B cell (primary cell): Measurements from ENCODE around the gene CRB3. TPM values are rescaled to one million over a fixed set of nuclear protein-coding genes. Genes with fewer than 3 reads are reported as not detected.

Experiments used
- ATAC-seq: fragments of 200-7000 bp; cut with Tn5 transposase; one replicate; pipeline ENCODE4 v1.10.0; 2021; ENCODE audit warnings: low read depth, mild to moderate bottlenecking, moderate number of reproducible peaks, moderate library complexity
- CTCF ChIA-PET: fragments of 350-600 bp; sonication (Branson Sonifier 250); formaldehyde crosslinking; loops from one replicate; lab custom pipeline; 2021; ENCODE audit warnings: antibody characterized with exemption, inconsistent platforms; lab: Charles Lee
- POLR2A ChIA-PET: fragments of 350-600 bp; sonication (Branson Sonifier 250); formaldehyde crosslinking; loops from one replicate; lab custom pipeline; 2021; ENCODE audit warnings: antibody characterized with exemption; lab: Charles Lee
- DNase-seq: peaks from one replicate; pipeline ENCODE4 v3.0.0; 2013
- H2AFZ ChIP-seq: 2 replicates; pipeline ENCODE4 v1.6.1; 2012; ENCODE audit warnings: mild to moderate bottlenecking, low read depth, low read length; ENCODE audit not compliant: insufficient read depth, poor library complexity, severe bottlenecking
- H3K27ac ChIP-seq, 2 donors: 1 replicate in 1 of 2; 2 replicates in 1 of 2; pipeline ENCODE4 v1.5.1; 2012 to 2013; ENCODE audit warnings: low read length in 2 of 2, mild to moderate bottlenecking in 2 of 2, moderate library complexity in 1 of 2
- H3K27me3 ChIP-seq, 4 experiments: fragments of 200-600 bp in 1 of 4; sonication (generic) in 1 of 4; replicated peaks in 1 of 4; 1 replicate in 2 of 4; 2 replicates in 2 of 4; pipeline versions ENCODE4 v1.6.1 to v1.7.0; 2013 to 2016; ENCODE audit warnings: low read length in 3 of 4, mild to moderate bottlenecking in 2 of 4, mixed read lengths in 1 of 4, moderate library complexity in 1 of 4; ENCODE audit not compliant: insufficient read depth in 4 of 4, control insufficient read depth in 3 of 4; ENCODE audit errors: control extremely low read depth in 1 of 4
- H3K36me3 ChIP-seq, 2 experiments: replicated peaks in 1 of 2; 1 replicate in 1 of 2; 2 replicates in 1 of 2; pipeline versions ENCODE4 v1.6.1 to v1.7.1; 2013; ENCODE audit warnings: low read length in 1 of 2; ENCODE audit not compliant: insufficient read depth in 2 of 2, control insufficient read depth in 1 of 2; ENCODE audit errors: control extremely low read depth in 1 of 2, extremely low read depth in 1 of 2
- H3K4me1 ChIP-seq, 2 donors: fragments of 200-600 bp in 1 of 2; sonication (generic) in 1 of 2; 1 replicate in 1 of 2; 2 replicates in 1 of 2; pipeline versions ENCODE4 v1.5.1 to v1.6.1; 2013 to 2017; ENCODE audit warnings: low read length in 2 of 2; ENCODE audit not compliant: control insufficient read depth in 2 of 2, insufficient read depth in 2 of 2
- H3K4me2 ChIP-seq: replicated peaks from 2 replicates; pipeline ENCODE3; 2012; ENCODE audit warnings: mild to moderate bottlenecking, low read depth, low read length; ENCODE audit not compliant: poor library complexity, severe bottlenecking
- H3K4me3 ChIP-seq, 5 experiments: fragments of 200-600 bp in 1 of 5; sonication (generic) in 1 of 5; 1 replicate in 3 of 5; 2 replicates in 2 of 5; pipeline versions ENCODE4 v1.5.1 to v1.7.0; 2011 to 2016; ENCODE audit warnings: low read length in 4 of 5, mild to moderate bottlenecking in 4 of 5, low read depth in 2 of 5, control low read depth in 1 of 5, moderate library complexity in 1 of 5; ENCODE audit not compliant: insufficient read depth in 1 of 5; ENCODE audit errors: control extremely low read depth in 1 of 5, extremely low read depth in 1 of 5
- H3K79me2 ChIP-seq: fragments of 200-600 bp; sonication (generic); one replicate; pipeline ENCODE4 v1.6.0; 2016; ENCODE audit warnings: low read length; ENCODE audit not compliant: control insufficient read depth, insufficient read depth
- H3K9ac ChIP-seq: fragments of 200-600 bp; sonication (generic); 2 replicates; pipeline ENCODE4 v1.6.1; 2017; ENCODE audit warnings: mild to moderate bottlenecking, low read length, moderate library complexity
- H3K9me3 ChIP-seq, 3 donors: one replicate each; pipeline versions ENCODE4 v1.6.1 to v1.7.1; 2013; ENCODE audit warnings: low read length in 2 of 3; ENCODE audit not compliant: control insufficient read depth in 2 of 3, insufficient read depth in 1 of 3; ENCODE audit errors: control extremely low read depth in 1 of 3
- H4K20me1 ChIP-seq: 2 replicates; pipeline ENCODE4 v1.6.0; 2012; ENCODE audit warnings: mild to moderate bottlenecking, low read length; ENCODE audit not compliant: insufficient read depth, control insufficient read depth, poor library complexity, severe bottlenecking
- H3K27ac Mint-ChIP-seq: one replicate; pipeline ENCODE4 v1.8.0; 2021; ENCODE audit warnings: mixed read lengths
- H3K27me3 Mint-ChIP-seq: one replicate; pipeline ENCODE4 v1.8.0; 2021; ENCODE audit warnings: mixed read lengths
- H3K4me1 Mint-ChIP-seq: one replicate; pipeline ENCODE4 v1.8.0; 2021; ENCODE audit warnings: mixed read lengths
- H3K4me3 Mint-ChIP-seq: one replicate; pipeline ENCODE4 v1.8.0; 2021; ENCODE audit warnings: mixed read lengths
- H3K9me3 Mint-ChIP-seq: one replicate; pipeline ENCODE4 v1.8.0; 2022; ENCODE audit warnings: mixed read lengths; ENCODE audit not compliant: insufficient read depth
- EZH2 ChIP-seq: IDR thresholded peaks from 2 replicates; pipeline ENCODE4 v1.6.1; 2012; ENCODE audit warnings: borderline replicate concordance, low read depth, mild to moderate bottlenecking, moderate library complexity, low read length; ENCODE audit not compliant: insufficient read depth, poor library complexity, severe bottlenecking
- WGBS: methylation state at CpG from one replicate; pipeline ENCODE4 v1.1.5; 2013; ENCODE audit warnings: missing lambda C conversion rate; ENCODE audit not compliant: insufficient coverage; 5-methylcytosine and 5-hydroxymethylcytosine counted together
- intact Hi-C: fragments of 100-400 bp; cut with micrococcal nuclease; formaldehyde crosslinking; loops from one replicate; pipeline ENCODE4 v1.10.0; 2022
- polyA plus RNA-seq: library from polyadenylated mRNA; depleted of rRNA; stranded (reverse); fragments of >200 nt; gene quantifications from 2 replicates; pipeline ENCODE4 v1.2.3, GENCODE V29; 2012
- total RNA-seq, 2 donors: library from RNA; stranded (reverse); fragments of 120-200 nt in 1 of 2; gene quantifications; 1 replicate in 1 of 2; 2 replicates in 1 of 2; pipeline versions ENCODE4 v1.2.3 to v1.2.4, GENCODE V29; 2013 to 2022
- TF ChIP-seq, protein P1 (sequence below): fragments of 200-600 bp; IDR thresholded peaks from one replicate; pipeline ENCODE4 v1.8.0; 2022; ENCODE audit warnings: antibody characterized with exemption, mild to moderate bottlenecking

The CRB3 gene
- total and polyA plus RNA-seq, 2 donors (not counting 1 experiment from before 2014, with no cell fraction given): 2.1 to 3.6 TPM

DNA sequence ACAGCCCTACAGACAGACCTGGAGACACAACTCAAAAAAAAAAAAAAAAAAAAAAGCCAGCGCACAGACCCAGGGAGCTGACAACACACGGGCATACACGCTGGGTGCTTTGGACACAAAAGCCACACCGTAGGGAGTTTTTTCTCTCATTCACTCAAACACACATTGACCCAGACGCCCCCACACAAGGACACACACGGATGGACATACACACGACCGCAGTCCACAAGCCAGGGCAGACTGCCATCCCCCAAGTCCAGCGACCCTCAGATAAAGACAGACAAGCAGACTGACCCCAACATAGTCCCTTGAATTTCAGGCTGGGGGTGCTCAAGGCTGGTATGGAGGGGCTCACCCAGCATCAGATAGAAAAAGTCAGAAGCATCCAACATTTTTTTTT is 50.0 kb downstream of the CRB3 start:
- Histone ChIP-seq H3K79me2 (no peaks in the 10 kb centered on the region), H3K27me3 (no peaks in the 10 kb centered on the region), H3K9ac (no peak overlapping the region), H2AFZ (no peak overlapping the region), H3K4me1 (peaks cover 21 to 33% of the 10 kb centered on the region in 2 donors), H3K27ac (no peak overlapping the region), H3K9me3 (no peaks in the 10 kb centered on the region), H3K4me2 (no peak overlapping the region), H3K36me3 (no peaks in the 10 kb centered on the region), H3K4me3 (no peak overlapping the region), H4K20me1 (no peaks in the 10 kb centered on the region)
- H3K4me1 Mint-ChIP-seq: peaks cover 24% of the 10 kb centered on the region
- POLR2A ChIA-PET: interaction anchor here (0.6 kb wide), 1 partner anchor 33 kb away, joined by 7 read pairs; the partner anchor contains the start of gene DENND1C
- H3K9me3 Mint-ChIP-seq: no peaks in the 10 kb centered on the region
- TF ChIP-seq, protein P1, sequence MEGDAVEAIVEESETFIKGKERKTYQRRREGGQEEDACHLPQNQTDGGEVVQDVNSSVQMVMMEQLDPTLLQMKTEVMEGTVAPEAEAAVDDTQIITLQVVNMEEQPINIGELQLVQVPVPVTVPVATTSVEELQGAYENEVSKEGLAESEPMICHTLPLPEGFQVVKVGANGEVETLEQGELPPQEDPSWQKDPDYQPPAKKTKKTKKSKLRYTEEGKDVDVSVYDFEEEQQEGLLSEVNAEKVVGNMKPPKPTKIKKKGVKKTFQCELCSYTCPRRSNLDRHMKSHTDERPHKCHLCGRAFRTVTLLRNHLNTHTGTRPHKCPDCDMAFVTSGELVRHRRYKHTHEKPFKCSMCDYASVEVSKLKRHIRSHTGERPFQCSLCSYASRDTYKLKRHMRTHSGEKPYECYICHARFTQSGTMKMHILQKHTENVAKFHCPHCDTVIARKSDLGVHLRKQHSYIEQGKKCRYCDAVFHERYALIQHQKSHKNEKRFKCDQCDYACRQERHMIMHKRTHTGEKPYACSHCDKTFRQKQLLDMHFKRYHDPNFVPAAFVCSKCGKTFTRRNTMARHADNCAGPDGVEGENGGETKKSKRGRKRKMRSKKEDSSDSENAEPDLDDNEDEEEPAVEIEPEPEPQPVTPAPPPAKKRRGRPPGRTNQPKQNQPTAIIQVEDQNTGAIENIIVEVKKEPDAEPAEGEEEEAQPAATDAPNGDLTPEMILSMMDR: no peak
- no peak for TF ChIP-seq EZH2
- WGBS: 85% methylated on average over 4 of the region's 9 CpGs
- intact Hi-C loops: no loop called here
- peak overlapping the region; percentile 32 for H3K4me3 Mint-ChIP-seq
- CTCF ChIA-PET: no interaction called here
- ATAC-seq (no peak), DNase-seq (no peak)
- H3K27ac Mint-ChIP-seq: no peak overlapping the region
- no peaks in the 10 kb centered on the region for H3K27me3 Mint-ChIP-seq

DNA sequence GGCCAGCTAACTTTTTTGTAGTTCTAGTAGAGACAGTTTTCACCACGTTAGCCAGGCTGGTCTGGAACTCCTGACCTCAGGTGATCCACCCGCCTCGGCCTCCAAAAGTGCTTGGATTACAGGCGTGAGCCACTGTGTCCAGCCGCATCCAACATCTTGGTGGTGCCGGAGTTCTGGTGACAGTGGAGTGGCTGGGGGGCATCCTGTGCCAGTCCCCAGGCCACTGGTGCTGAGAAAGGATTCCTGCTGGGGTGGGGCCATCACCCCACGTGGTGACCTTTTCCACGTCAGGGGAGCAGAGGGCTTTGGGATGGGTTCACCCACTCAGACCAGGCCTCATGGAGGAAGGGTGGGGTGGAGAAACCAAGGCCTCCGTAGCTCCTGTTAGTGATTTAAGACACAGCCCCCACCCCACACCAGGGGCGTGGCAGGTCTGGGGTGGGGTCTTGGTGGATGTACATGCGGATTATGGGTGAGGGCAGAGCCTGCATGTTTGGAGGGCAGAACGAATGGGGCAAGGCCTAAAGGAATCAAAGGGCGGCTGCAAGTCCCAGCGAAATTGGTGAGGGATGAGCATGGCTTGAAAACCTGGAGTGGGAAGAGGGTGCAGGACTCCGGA is 51.0 kb downstream of the CRB3 start:
- H3K9me3 Mint-ChIP-seq: no peaks in the 10 kb centered on the region

More for the DNA sequence above, 51.0 kb downstream of the CRB3 start:
- H3K27me3 ChIP-seq: no peaks in the 10 kb centered on the region
- H3K36me3 ChIP-seq: no peaks in the 10 kb centered on the region
- DNase-seq: no peak
- intact Hi-C loops: loop anchor here (5.0 kb wide), 1 partner anchor 37 kb away; no protein-coding TSS in a partner anchor
- Mint-ChIP-seq H3K4me3 (peak overlapping the region; percentile 73), H3K27ac (peak overlapping the region; percentile 46), H3K4me1 (peaks cover 31% of the 10 kb centered on the region), H3K27me3 (no peaks in the 10 kb centered on the region)
- no peak overlapping the region for H3K9ac ChIP-seq
- H3K4me1 ChIP-seq: peaks cover 21 to 37% of the 10 kb centered on the region in 2 donors
- no peak overlapping the region for H2AFZ ChIP-seq
- H3K4me2 ChIP-seq: no peak overlapping the region
- no peak for TF ChIP-seq EZH2
- TF ChIP-seq, protein P1: no peak
- H3K79me2 ChIP-seq: no peaks in the 10 kb centered on the region
- no peaks in the 10 kb centered on the region for H4K20me1 ChIP-seq
- no peaks in the 10 kb centered on the region for H3K9me3 ChIP-seq
- H3K27ac ChIP-seq: no peak overlapping the region
- no peak overlapping the region for H3K4me3 ChIP-seq
- 93% methylated on average over 13 of the region's 15 CpGs for WGBS
- ChIA-PET CTCF (interaction anchor here (4.0 to 4.1 kb wide), 2 partner anchors 116 to 349 kb away, joined by 49 to 52 read pairs; no protein-coding TSS in a partner anchor), POLR2A (interaction anchor here (0.7 kb wide), 1 partner anchor 921 kb away, joined by 11 read pairs; no protein-coding TSS in a partner anchor)
- no peak for ATAC-seq
